ENCODE results near the gene HMCN2. TPM values are rescaled to one million over a fixed set of nuclear protein-coding genes. Genes with fewer than 3 reads are reported as not detected.

HMCN2 gene
- total RNA-seq, 1 donor from 2014 or later = not detected

DNA sequence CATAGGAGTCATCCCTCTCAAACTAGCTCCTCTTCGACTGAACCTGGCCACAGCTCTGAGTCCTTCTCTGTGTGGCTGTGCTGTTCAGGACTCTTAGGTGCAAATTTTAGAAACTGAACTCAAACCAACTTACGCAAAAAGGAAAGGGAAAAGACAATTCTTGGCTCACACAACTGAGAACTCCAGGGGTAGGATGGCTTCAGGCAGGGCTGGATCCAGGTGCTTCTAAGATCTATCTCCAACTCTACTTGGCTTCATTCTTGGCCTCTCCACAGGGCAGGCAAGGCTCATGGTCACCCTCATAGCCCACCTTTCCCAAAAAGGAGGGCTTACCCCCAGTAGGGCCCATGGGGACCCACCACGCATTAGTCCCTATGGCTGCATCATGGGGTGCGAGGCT, 187.3 kb downstream of the HMCN2 start:
- no peaks in the 10 kb centered on the region for H3K9me3 Mint-ChIP-seq
- no peaks in the 10 kb centered on the region for H3K36me3 Mint-ChIP-seq (ENCODE audit: low read depth)
- no peak overlapping the region for H3K4me3 Mint-ChIP-seq
- no peak overlapping the region for H3K27ac Mint-ChIP-seq
- H3K4me1 Mint-ChIP-seq (ENCODE audit: low read depth) = peaks cover 12% of the 10 kb centered on the region
- H3K27me3 Mint-ChIP-seq (ENCODE audit: insufficient read depth) = peaks cover 3% of the 10 kb centered on the region
- intact Hi-C loops (cut with micrococcal nuclease) = no loop called here
- no peak for DNase-seq (ENCODE audit: low spot score)

DNA sequence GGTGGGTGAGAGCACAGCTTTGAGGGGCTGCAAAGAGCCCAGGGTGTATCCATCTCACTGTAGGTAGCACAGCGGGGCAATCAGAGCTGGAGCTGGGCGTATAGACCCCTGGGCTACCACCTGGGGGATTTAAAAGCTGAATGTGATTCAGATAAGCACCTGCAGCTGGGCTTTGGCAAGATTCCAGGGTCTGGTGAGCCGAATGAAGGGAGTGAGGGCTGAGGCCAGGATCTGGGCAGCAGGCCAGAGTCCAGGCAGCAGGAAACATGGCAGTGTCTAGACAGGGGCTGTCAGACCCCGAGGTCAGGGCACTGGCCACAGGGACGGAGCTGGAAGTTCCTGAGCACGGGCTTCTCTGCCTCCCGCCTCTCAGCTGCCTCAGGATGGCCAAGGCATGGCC, 187.9 kb downstream of the HMCN2 start:
- H3K4me1 Mint-ChIP-seq (ENCODE audit: low read depth) = peaks cover 7% of the 10 kb centered on the region
- H3K9me3 Mint-ChIP-seq = no peaks in the 10 kb centered on the region
- intact Hi-C loops (cut with micrococcal nuclease) = no loop called here
- no peak overlapping the region for H3K4me3 Mint-ChIP-seq
- no peaks in the 10 kb centered on the region for H3K36me3 Mint-ChIP-seq (ENCODE audit: low read depth)
- H3K27ac Mint-ChIP-seq = no peak overlapping the region
- no peak for DNase-seq (ENCODE audit: low spot score)
- peaks cover 3% of the 10 kb centered on the region for H3K27me3 Mint-ChIP-seq (ENCODE audit: insufficient read depth)

- Mint-ChIP-seq H3K4me3 (no peak overlapping the region), H3K36me3 (ENCODE audit: low read depth) (no peaks in the 10 kb centered on the region), H3K27me3 (ENCODE audit: insufficient read depth) (peaks cover 3% of the 10 kb centered on the region), H3K4me1 (ENCODE audit: low read depth) (peaks cover 7% of the 10 kb centered on the region), H3K9me3 (no peaks in the 10 kb centered on the region), H3K27ac (no peak overlapping the region)
- DNase-seq (ENCODE audit: low spot score) = no peak
- intact Hi-C loops (cut with micrococcal nuclease) = no loop called here
Measured at GRCh38 chr9:130454096-130454811, 188.7 kb downstream of the HMCN2 start.

DNA sequence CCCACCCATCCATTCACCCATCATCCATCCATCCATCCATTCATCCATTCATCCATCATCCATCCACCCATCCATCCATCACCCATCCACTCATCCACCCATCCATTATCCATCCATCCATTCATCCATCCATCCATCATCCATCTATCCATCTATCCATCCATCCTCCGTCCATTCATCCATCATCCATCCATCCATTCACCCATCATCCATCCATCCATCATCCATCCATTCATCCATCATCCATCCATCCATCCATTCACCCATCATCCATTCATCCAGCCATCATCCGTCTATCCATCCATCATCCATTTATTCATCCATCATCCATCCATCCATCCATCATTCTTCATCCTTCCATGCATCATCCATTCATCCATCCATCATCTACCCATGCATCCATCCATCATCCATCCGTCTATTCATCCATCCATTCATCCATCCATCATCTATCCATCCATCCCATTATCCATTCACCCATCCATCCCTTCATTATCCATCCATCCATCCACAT, 189.3 kb downstream of the HMCN2 start:
- Mint-ChIP-seq H3K9me3 (no peaks in the 10 kb centered on the region), H3K27ac (no peak overlapping the region), H3K36me3 (ENCODE audit: low read depth) (no peaks in the 10 kb centered on the region), H3K27me3 (ENCODE audit: insufficient read depth) (peaks cover 3% of the 10 kb centered on the region), H3K4me3 (no peak overlapping the region), H3K4me1 (ENCODE audit: low read depth) (peaks cover 7% of the 10 kb centered on the region)
- no peak for DNase-seq (ENCODE audit: low spot score)
- intact Hi-C loops (cut with micrococcal nuclease) = no loop called here

GRCh38 chr9:130458027-130458803, 192.7 kb downstream of the HMCN2 start:
- no peak overlapping the region for H3K4me3 Mint-ChIP-seq
- intact Hi-C loops (cut with micrococcal nuclease) = no loop called here
- no peak overlapping the region for H3K27ac Mint-ChIP-seq
- no peaks in the 10 kb centered on the region for H3K36me3 Mint-ChIP-seq (ENCODE audit: low read depth)
- no peak for DNase-seq (ENCODE audit: low spot score)
- no peaks in the 10 kb centered on the region for H3K4me1 Mint-ChIP-seq (ENCODE audit: low read depth)
- no peaks in the 10 kb centered on the region for H3K9me3 Mint-ChIP-seq
- peaks cover 9% of the 10 kb centered on the region for H3K27me3 Mint-ChIP-seq (ENCODE audit: insufficient read depth)

DNA sequence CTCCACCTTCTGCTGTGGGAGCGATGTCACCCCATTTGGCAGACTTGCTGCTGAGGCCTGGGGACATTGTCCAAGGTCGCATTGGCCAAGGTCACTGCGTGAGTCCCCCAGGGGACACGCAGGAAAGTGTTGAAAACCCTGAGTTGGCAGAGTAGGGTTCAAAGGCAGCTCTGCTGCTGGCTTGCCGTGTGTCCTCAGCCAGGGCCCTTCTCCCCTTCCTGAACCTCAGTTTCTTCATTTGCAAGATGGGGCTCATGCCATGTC, 193.2 kb downstream of the HMCN2 start:
- H3K4me3 Mint-ChIP-seq = no peak overlapping the region
- peaks cover 7% of the 10 kb centered on the region for H3K27me3 Mint-ChIP-seq (ENCODE audit: insufficient read depth)
- H3K27ac Mint-ChIP-seq = no peak overlapping the region
- no peaks in the 10 kb centered on the region for H3K9me3 Mint-ChIP-seq
- no peak for DNase-seq (ENCODE audit: low spot score)
- intact Hi-C loops (cut with micrococcal nuclease) = no loop called here
- no peaks in the 10 kb centered on the region for H3K4me1 Mint-ChIP-seq (ENCODE audit: low read depth)
- H3K36me3 Mint-ChIP-seq (ENCODE audit: low read depth) = no peaks in the 10 kb centered on the region

GRCh38 chr9:130459151-130459550, 193.6 kb downstream of the HMCN2 start:
- intact Hi-C loops (cut with micrococcal nuclease) = no loop called here
- Mint-ChIP-seq H3K27ac (no peak overlapping the region), H3K4me1 (ENCODE audit: low read depth) (no peaks in the 10 kb centered on the region), H3K9me3 (no peaks in the 10 kb centered on the region), H3K4me3 (no peak overlapping the region), H3K27me3 (ENCODE audit: insufficient read depth) (peaks cover 7% of the 10 kb centered on the region), H3K36me3 (ENCODE audit: low read depth) (no peaks in the 10 kb centered on the region)
- no peak for DNase-seq (ENCODE audit: low spot score)

GRCh38 chr9:130459941-130460669, 194.5 kb downstream of the HMCN2 start:
- H3K27me3 Mint-ChIP-seq (ENCODE audit: insufficient read depth) = peaks cover 7% of the 10 kb centered on the region
- no peak overlapping the region for H3K4me3 Mint-ChIP-seq
- peak overlapping the region; percentile 60 for H3K27ac Mint-ChIP-seq
- no peaks in the 10 kb centered on the region for H3K4me1 Mint-ChIP-seq (ENCODE audit: low read depth)
- H3K36me3 Mint-ChIP-seq (ENCODE audit: low read depth) = no peaks in the 10 kb centered on the region
- no peaks in the 10 kb centered on the region for H3K9me3 Mint-ChIP-seq
- intact Hi-C loops (cut with micrococcal nuclease) = loop anchor here (2.0 to 5.0 kb wide), 2 partner anchors 403 to 587 kb away; no protein-coding TSS in a partner anchor
- DNase-seq (ENCODE audit: low spot score) = no peak

DNA sequence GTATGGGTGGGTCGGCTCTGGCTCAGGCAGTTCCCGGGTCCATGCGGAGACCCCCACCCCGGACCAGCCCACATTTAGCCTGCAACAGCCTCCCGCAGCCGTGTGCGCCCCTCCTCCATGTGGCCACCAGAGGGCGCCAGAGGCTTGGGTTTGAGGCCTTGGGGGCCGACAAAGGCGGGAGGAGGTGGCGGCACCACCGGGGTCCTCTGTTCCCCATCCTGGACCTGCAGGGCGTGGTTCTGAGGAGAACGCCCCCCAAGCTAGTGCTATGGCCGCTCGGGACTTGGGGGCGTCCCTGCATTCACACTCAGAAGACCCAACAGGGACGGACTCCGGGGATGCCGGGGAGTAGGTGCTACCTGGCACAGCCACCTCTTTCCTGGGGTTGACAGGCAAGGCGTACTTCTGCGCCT, 195.7 kb downstream of the HMCN2 start:
- H3K27me3 Mint-ChIP-seq (ENCODE audit: insufficient read depth) = peaks cover 7% of the 10 kb centered on the region
- intact Hi-C loops (cut with micrococcal nuclease) = loop anchor here (2.0 to 5.0 kb wide), 2 partner anchors 402 to 586 kb away; no protein-coding TSS in a partner anchor
- no peaks in the 10 kb centered on the region for H3K9me3 Mint-ChIP-seq
- no peaks in the 10 kb centered on the region for H3K36me3 Mint-ChIP-seq (ENCODE audit: low read depth)
- no peak overlapping the region for H3K4me3 Mint-ChIP-seq
- no peaks in the 10 kb centered on the region for H3K4me1 Mint-ChIP-seq (ENCODE audit: low read depth)
- DNase-seq (ENCODE audit: low spot score) = peak; percentile 38
- no peak overlapping the region for H3K27ac Mint-ChIP-seq

DNA sequence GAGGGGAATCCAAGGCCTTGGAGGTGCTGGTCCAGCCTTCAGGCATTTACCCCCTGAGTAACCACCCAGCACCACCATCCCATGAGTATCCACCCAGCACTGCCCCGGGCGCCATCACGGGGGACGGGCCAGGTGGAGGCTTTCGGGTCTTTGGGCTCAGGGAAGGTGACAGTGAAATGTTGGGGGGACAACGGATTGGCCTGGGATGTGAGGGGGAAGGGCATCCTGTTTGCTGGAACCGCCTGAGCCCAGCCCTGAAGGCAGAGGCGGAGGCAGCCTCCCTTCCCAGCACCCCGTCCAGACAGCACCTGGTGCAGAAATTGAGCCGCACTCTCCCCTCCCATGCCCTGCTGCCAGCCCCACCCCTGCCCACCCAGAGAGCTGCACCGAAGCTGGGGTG, 196.2 kb downstream of the HMCN2 start:
- Mint-ChIP-seq H3K4me1 (ENCODE audit: low read depth) (no peaks in the 10 kb centered on the region), H3K36me3 (ENCODE audit: low read depth) (no peaks in the 10 kb centered on the region), H3K4me3 (no peak overlapping the region), H3K9me3 (no peaks in the 10 kb centered on the region), H3K27ac (no peak overlapping the region), H3K27me3 (ENCODE audit: insufficient read depth) (peaks cover 12% of the 10 kb centered on the region)
- no peak for DNase-seq (ENCODE audit: low spot score)
- intact Hi-C loops (cut with micrococcal nuclease) = loop anchor here (2.0 to 5.0 kb wide), 2 partner anchors 401 to 586 kb away; no protein-coding TSS in a partner anchor

DNA sequence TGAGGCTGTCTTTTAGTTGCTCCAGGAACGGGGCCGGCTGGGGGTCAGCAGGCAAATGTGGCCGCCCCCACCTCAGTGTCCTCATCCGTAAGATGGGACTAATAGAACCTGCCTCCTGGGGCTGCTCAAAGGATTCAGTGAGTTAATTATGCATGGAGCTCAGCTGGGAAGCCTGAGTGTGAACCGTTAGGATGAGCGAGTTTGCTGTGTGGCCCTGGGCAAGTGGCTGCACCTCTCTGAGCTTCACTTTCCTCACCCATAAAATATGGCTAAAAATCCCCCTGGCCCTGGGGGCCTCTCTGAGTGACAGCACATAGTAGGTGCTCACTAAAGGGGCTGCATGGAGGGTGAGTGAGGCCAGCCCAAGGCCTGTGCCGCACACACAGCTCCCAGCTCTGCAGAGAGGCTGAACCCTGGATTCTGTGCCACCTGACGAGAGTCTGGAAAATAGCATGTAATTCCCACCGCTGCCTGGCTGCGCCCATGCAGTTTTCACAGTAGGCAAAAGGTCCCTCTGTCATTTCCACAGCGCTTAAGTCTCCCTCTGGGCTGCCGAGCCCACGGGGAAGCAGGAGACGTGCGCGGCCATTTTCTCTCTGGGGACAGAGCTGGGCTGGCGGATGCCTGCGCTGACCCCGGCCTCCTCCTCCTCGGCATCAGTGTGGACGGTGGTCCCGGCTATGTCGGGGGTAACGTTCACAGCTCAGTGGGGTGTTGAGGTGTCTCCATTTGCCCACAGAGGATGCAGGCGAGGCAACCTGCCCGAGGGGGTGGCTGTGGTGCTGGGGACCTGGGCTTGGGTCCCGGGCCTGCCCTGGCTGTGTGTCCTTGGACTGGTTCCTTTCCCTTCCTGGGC, 197.4 kb downstream of the HMCN2 start:
- H3K27me3 Mint-ChIP-seq (ENCODE audit: insufficient read depth) = peaks cover 22% of the 10 kb centered on the region
- intact Hi-C loops (cut with micrococcal nuclease) = loop anchor here (5.0 kb wide), 1 partner anchor 584 kb away; no protein-coding TSS in a partner anchor
- no peak for DNase-seq (ENCODE audit: low spot score)
- no peaks in the 10 kb centered on the region for H3K36me3 Mint-ChIP-seq (ENCODE audit: low read depth)
- H3K9me3 Mint-ChIP-seq = no peaks in the 10 kb centered on the region
- no peak overlapping the region for H3K27ac Mint-ChIP-seq
- H3K4me1 Mint-ChIP-seq (ENCODE audit: low read depth) = no peaks in the 10 kb centered on the region
- no peak overlapping the region for H3K4me3 Mint-ChIP-seq

Data from activated T-helper 1 cell treated with anti-CD3 and anti-CD28 coated beads, Interleukin-12 subunit alpha, Interleukin-12 subunit beta, Interleukin-2, Interleukin-4 antibody, amounts not matched to agents 30 ng/mL and 10 ng/mL and 1 ng/mL, durations not matched to agents 14 hours and 24 hours and 36 hours (primary cell).